ENCODE data around the gene ATG5.

The ATG5 gene

DNA sequence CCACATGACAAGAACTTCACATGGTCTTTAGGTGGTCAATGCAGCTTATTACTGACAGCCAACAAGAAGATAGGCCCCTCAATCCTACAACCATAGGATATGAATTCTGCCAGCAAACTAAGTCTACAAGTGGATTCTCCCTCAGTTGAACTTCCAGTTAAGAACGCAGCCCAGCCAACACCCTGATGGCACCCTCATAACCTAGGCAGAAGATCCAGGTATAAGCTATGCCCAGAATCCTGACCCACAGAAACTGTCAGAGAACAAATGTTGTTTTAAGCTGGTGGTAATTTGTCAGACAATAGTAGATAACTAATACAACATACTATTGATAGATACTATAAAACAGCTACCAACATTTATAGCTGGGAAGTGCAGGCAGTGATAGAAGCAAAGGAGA lies 38.8 kb downstream of the ATG5 start:
- Histone ChIP-seq H3K14ac (ENCODE audit: low read length) (no peak overlapping the region), H4K91ac (ENCODE audit: low read depth, low read length) (no peak overlapping the region), H4K8ac (ENCODE audit: low read depth, low read length) (no peak overlapping the region), H3K9me3 (ENCODE audit: insufficient read depth, low read depth, low read length) (no peaks in the 10 kb centered on the region), H3K18ac (ENCODE audit: low read length) (no peak overlapping the region), H2AK5ac (ENCODE audit: low read length) (no peak overlapping the region), H3K23ac (ENCODE audit: low read length) (no peak overlapping the region), H3K4me3 (ENCODE audit: low read depth, low read length) (no peak overlapping the region), H2BK5ac (ENCODE audit: low read depth, low read length, poor library complexity) (no peak overlapping the region), H3K9ac (ENCODE audit: low read length) (no peak overlapping the region), H3K4me2 (ENCODE audit: low read length) (no peak overlapping the region), H2BK12ac (ENCODE audit: low read length) (no peak overlapping the region), H2BK120ac (ENCODE audit: insufficient read depth, low read length, poor library complexity) (no peak overlapping the region), H3K27me3 (ENCODE audit: insufficient read depth, low read length) (no peaks in the 10 kb centered on the region), H3K4me1 (ENCODE audit: control insufficient read depth in 1 of 2, insufficient read depth in 2 of 2, low read length in 2 of 2) (peaks cover 0 to 7% of the 10 kb centered on the region in 2 experiments), H3K27ac (ENCODE audit: low read depth, low read length) (no peak overlapping the region), H3K79me2 (ENCODE audit: control insufficient read depth, insufficient read depth, low read length, poor library complexity) (no peaks in the 10 kb centered on the region), H3K4ac (ENCODE audit: low read depth, low read length) (no peak overlapping the region), H4K12ac (ENCODE audit: low read depth, low read length) (no peak overlapping the region), H3K79me1 (ENCODE audit: low read length) (no peaks in the 10 kb centered on the region), H2AFZ (ENCODE audit: insufficient read depth, low read length, poor library complexity) (no peak overlapping the region), H3K36me3 (ENCODE audit: control insufficient read depth in 1 of 2, insufficient read depth in 2 of 2, low read length in 2 of 2) (peaks cover 2 to 4% of the 10 kb centered on the region in 2 experiments)
- DNase-seq: peak; percentile 62 to 78
- WGBS (ENCODE audit: extremely low coverage, insufficient coverage, insufficient read length): no CpG with 5 or more reads among the region's 1 CpG

DNA sequence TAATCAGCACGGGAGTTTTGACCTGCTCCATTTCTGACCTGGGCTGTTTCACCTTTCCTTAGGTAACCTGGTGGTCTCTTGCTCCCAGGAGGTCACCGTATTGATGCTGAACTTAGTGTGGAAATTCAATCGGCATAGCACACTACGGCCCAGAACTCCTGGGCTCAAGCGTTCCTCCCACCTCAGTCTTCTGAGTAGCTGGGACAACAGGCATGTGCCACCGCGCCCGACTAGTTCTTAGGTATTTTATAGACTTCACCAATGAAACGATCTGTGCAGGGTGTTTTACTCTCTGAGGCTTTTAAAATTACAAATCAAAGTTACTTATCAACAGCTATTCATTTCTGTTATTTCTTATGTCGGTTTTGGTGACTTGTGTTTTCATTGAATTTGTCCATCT lies 42.1 kb downstream of the ATG5 start:
- Histone ChIP-seq H4K8ac (ENCODE audit: low read depth, low read length) (no peak overlapping the region), H3K18ac (ENCODE audit: low read length) (no peak overlapping the region), H3K14ac (ENCODE audit: low read length) (no peak overlapping the region), H2BK120ac (ENCODE audit: insufficient read depth, low read length, poor library complexity) (no peak overlapping the region), H3K23ac (ENCODE audit: low read length) (no peak overlapping the region), H3K9ac (ENCODE audit: low read length) (no peak overlapping the region), H3K36me3 (ENCODE audit: control insufficient read depth in 1 of 2, insufficient read depth in 2 of 2, low read length in 2 of 2) (peaks cover 0 to 2% of the 10 kb centered on the region in 2 experiments), H3K79me1 (ENCODE audit: low read length) (no peaks in the 10 kb centered on the region), H3K27me3 (ENCODE audit: insufficient read depth, low read length) (no peaks in the 10 kb centered on the region), H2BK5ac (ENCODE audit: low read depth, low read length, poor library complexity) (no peak overlapping the region), H2AK5ac (ENCODE audit: low read length) (no peak overlapping the region), H3K27ac (ENCODE audit: low read depth, low read length) (no peak overlapping the region), H4K91ac (ENCODE audit: low read depth, low read length) (no peak overlapping the region), H3K4me3 (ENCODE audit: low read depth, low read length) (no peak overlapping the region), H2BK12ac (ENCODE audit: low read length) (no peak overlapping the region), H3K4ac (ENCODE audit: low read depth, low read length) (no peak overlapping the region), H2AFZ (ENCODE audit: insufficient read depth, low read length, poor library complexity) (no peak overlapping the region), H3K9me3 (ENCODE audit: insufficient read depth, low read depth, low read length) (no peaks in the 10 kb centered on the region), H3K79me2 (ENCODE audit: control insufficient read depth, insufficient read depth, low read length, poor library complexity) (no peaks in the 10 kb centered on the region), H4K12ac (ENCODE audit: low read depth, low read length) (no peak overlapping the region), H3K4me1 (ENCODE audit: control insufficient read depth in 1 of 2, insufficient read depth in 2 of 2, low read length in 2 of 2) (peaks cover 0 to 7% of the 10 kb centered on the region in 2 experiments), H3K4me2 (ENCODE audit: low read length) (no peak overlapping the region)
- no peak for DNase-seq
- no CpG with 5 or more reads among the region's 10 CpGs for WGBS (ENCODE audit: extremely low coverage, insufficient coverage, insufficient read length)

DNA sequence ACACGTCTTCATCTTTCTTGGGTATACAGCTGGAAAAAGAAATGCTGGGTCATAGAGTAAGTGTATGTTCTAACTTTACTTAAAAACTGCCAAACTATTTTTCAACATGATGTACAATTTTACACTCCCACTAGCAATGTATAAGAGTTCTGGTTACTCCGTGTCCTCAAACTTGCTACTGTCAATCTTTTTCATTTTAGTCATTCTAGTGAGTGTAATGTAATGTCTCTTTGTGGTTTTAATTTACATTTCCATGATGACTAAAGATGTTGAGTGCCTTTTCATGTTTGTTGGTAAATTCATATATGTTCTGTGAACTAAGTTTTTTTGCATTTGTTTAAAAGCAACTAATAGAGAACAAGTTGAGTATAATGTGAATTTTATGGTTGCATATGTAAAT lies 43.9 kb downstream of the ATG5 start:
- no peak overlapping the region for H2BK5ac ChIP-seq (ENCODE audit: low read depth, low read length, poor library complexity)
- no peak overlapping the region for H4K12ac ChIP-seq (ENCODE audit: low read depth, low read length)
- WGBS (ENCODE audit: extremely low coverage, insufficient coverage, insufficient read length): no CpG with 5 or more reads among the region's 2 CpGs
- H2AFZ ChIP-seq (ENCODE audit: insufficient read depth, low read length, poor library complexity): no peak overlapping the region
- no peak overlapping the region for H3K4me2 ChIP-seq (ENCODE audit: low read length)
- H2AK5ac ChIP-seq (ENCODE audit: low read length): no peak overlapping the region
- no peak for DNase-seq
- H3K18ac ChIP-seq (ENCODE audit: low read length): no peak overlapping the region
- no peak overlapping the region for H2BK120ac ChIP-seq (ENCODE audit: insufficient read depth, low read length, poor library complexity)
- H4K91ac ChIP-seq (ENCODE audit: low read depth, low read length): no peak overlapping the region
- H3K4me3 ChIP-seq (ENCODE audit: low read depth, low read length): no peak overlapping the region
- no peak overlapping the region for H3K4ac ChIP-seq (ENCODE audit: low read depth, low read length)
- H3K9ac ChIP-seq (ENCODE audit: low read length): no peak overlapping the region
- H3K23ac ChIP-seq (ENCODE audit: low read length): no peak overlapping the region
- H3K27me3 ChIP-seq (ENCODE audit: insufficient read depth, low read length): no peaks in the 10 kb centered on the region
- H3K79me1 ChIP-seq (ENCODE audit: low read length): no peaks in the 10 kb centered on the region
- no peaks in the 10 kb centered on the region for H3K79me2 ChIP-seq (ENCODE audit: control insufficient read depth, insufficient read depth, low read length, poor library complexity)
- H3K4me1 ChIP-seq (ENCODE audit: control insufficient read depth in 1 of 2, insufficient read depth in 2 of 2, low read length in 2 of 2): peaks cover 0 to 3% of the 10 kb centered on the region in 2 experiments
- H3K14ac ChIP-seq (ENCODE audit: low read length): no peak overlapping the region
- no peaks in the 10 kb centered on the region for H3K9me3 ChIP-seq (ENCODE audit: insufficient read depth, low read depth, low read length)
- H2BK12ac ChIP-seq (ENCODE audit: low read length): no peak overlapping the region
- H3K27ac ChIP-seq (ENCODE audit: low read depth, low read length): no peak overlapping the region
- H3K36me3 ChIP-seq (ENCODE audit: control insufficient read depth in 1 of 2, insufficient read depth in 2 of 2, low read length in 2 of 2): peaks cover 2% of the 10 kb centered on the region in 2 experiments
- no peak overlapping the region for H4K8ac ChIP-seq (ENCODE audit: low read depth, low read length)

DNA sequence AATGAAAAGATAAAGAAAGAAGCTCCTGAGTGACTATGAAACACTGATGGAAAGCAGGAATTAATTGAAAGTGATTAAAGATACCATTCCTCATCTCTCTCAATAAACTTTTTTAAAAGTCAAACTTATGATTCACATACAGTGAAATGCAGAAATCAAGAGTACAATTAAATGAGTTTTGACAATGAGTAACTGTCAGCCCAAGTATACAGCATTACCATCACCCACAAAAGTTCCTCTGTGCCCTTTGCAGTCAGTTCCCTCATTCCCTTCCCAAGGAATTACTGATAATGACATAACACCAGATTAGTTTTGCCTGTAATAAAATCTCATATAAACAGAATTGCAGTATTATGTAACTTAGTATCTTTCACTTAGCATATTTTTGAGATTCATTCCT lies 44.5 kb downstream of the ATG5 start:
- no peaks in the 10 kb centered on the region for H3K27me3 ChIP-seq (ENCODE audit: insufficient read depth, low read length)
- H3K4me2 ChIP-seq (ENCODE audit: low read length): no peak overlapping the region
- H3K9ac ChIP-seq (ENCODE audit: low read length): no peak overlapping the region
- no peaks in the 10 kb centered on the region for H3K79me2 ChIP-seq (ENCODE audit: control insufficient read depth, insufficient read depth, low read length, poor library complexity)
- no peak overlapping the region for H2AK5ac ChIP-seq (ENCODE audit: low read length)
- no peak overlapping the region for H2BK5ac ChIP-seq (ENCODE audit: low read depth, low read length, poor library complexity)
- H2AFZ ChIP-seq (ENCODE audit: insufficient read depth, low read length, poor library complexity): no peak overlapping the region
- no peak overlapping the region for H3K4ac ChIP-seq (ENCODE audit: low read depth, low read length)
- H4K8ac ChIP-seq (ENCODE audit: low read depth, low read length): no peak overlapping the region
- no peak overlapping the region for H2BK12ac ChIP-seq (ENCODE audit: low read length)
- H3K36me3 ChIP-seq (ENCODE audit: control insufficient read depth in 1 of 2, insufficient read depth in 2 of 2, low read length in 2 of 2): peaks cover 2% of the 10 kb centered on the region in 2 experiments
- no peaks in the 10 kb centered on the region for H3K4me1 ChIP-seq (ENCODE audit: control insufficient read depth in 1 of 2, insufficient read depth in 2 of 2, low read length in 2 of 2)
- DNase-seq: no peak
- H2BK120ac ChIP-seq (ENCODE audit: insufficient read depth, low read length, poor library complexity): no peak overlapping the region
- no peak overlapping the region for H4K12ac ChIP-seq (ENCODE audit: low read depth, low read length)
- H3K79me1 ChIP-seq (ENCODE audit: low read length): no peaks in the 10 kb centered on the region
- no peak overlapping the region for H3K4me3 ChIP-seq (ENCODE audit: low read depth, low read length)
- no peaks in the 10 kb centered on the region for H3K9me3 ChIP-seq (ENCODE audit: insufficient read depth, low read depth, low read length)
- H3K23ac ChIP-seq (ENCODE audit: low read length): no peak overlapping the region
- no peak overlapping the region for H3K18ac ChIP-seq (ENCODE audit: low read length)
- H3K27ac ChIP-seq (ENCODE audit: low read depth, low read length): no peak overlapping the region
- no peak overlapping the region for H3K14ac ChIP-seq (ENCODE audit: low read length)
- H4K91ac ChIP-seq (ENCODE audit: low read depth, low read length): no peak overlapping the region

Data from trophoblast cell (in vitro differentiated cells and primary cell).